Thoracic aorta (tissue), 2 donors: Measurements from ENCODE around the gene RP9. TPM values are rescaled to one million over a fixed set of nuclear protein-coding genes. Genes with fewer than 3 reads are reported as not detected.

Source experiments
- ATAC-seq: fragments of 150-250 bp; one replicate; pipeline ENCODE4 v1.8.0; 2017; ENCODE audit warnings: low read depth; ENCODE audit not compliant: insufficient number of reproducible peaks, low FRiP score
- DNase-seq: peaks from one replicate; pipeline ENCODE4 v3.0.0-alpha.2; 2020; ENCODE audit warnings: low spot score
- H3K27ac ChIP-seq, 2 donors: fragments of 200-600 bp; sonication (generic); 1 replicate in 1 of 2; 2 replicates in 1 of 2; pipeline ENCODE4 v1.5.1; 2016; ENCODE audit warnings: mild to moderate bottlenecking in 2 of 2, moderate library complexity in 2 of 2
- H3K27me3 ChIP-seq: fragments of 200-600 bp; sonication (generic); replicated peaks from 2 replicates; pipeline ENCODE4 v1.6.0; 2016; ENCODE audit warnings: mild to moderate bottlenecking; ENCODE audit not compliant: insufficient read depth
- H3K36me3 ChIP-seq: fragments of 200-600 bp; sonication (generic); one replicate; pipeline ENCODE4 v1.5.1; 2016
- H3K4me1 ChIP-seq, 2 donors: fragments of 200-600 bp; sonication (generic); 1 replicate in 1 of 2; 2 replicates in 1 of 2; pipeline versions ENCODE4 v1.5.1 to v1.6.0; 2016; ENCODE audit warnings: low read depth in 2 of 2, mild to moderate bottlenecking in 1 of 2; ENCODE audit not compliant: control insufficient read depth in 1 of 2
- H3K4me3 ChIP-seq: fragments of 200-600 bp; sonication (generic); 2 replicates; pipeline ENCODE4 v1.5.1; 2016; ENCODE audit warnings: mild to moderate bottlenecking
- H3K9me3 ChIP-seq: fragments of 200-600 bp; sonication (generic); 2 replicates; pipeline ENCODE4 v1.5.1; 2016
- total RNA-seq, 2 donors: library from RNA; depleted of rRNA; stranded (reverse); fragments of >200 nt; gene quantifications; one replicate each; pipeline versions ENCODE4 v1.1.0 to v1.2.3, GENCODE V29; 2016
- TF ChIP-seq, protein P1 (sequence below): fragments of 200-600 bp; sonication (generic); IDR thresholded peaks from one replicate; pipeline ENCODE4 v1.5.1; 2019; ENCODE audit warnings: antibody characterized with exemption

Gene RP9
- total RNA-seq, 2 donors from 2014 or later, result 7.6 to 17.0 TPM

DNA sequence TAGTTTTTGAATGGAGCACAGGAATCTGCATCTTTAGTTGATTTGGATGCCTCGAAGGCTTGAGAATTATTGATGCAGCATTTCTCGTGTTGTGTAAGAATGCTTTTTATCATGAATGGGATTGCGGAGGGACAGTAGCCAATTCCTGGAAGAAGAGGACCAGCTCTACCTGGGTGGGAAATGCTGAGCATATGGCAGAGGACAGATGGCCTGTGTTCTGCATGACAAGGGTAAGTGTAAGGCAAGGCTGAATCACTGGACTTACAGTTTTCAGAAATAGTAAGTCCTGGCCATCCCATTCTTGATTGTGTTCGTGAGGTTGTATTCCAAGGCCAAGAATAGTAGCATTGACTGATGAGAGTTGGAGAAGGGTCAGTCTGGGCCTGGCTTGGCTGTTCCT is 15.9 kb downstream of the RP9 start:
- Histone ChIP-seq H3K27me3 (no peaks in the 10 kb centered on the region), H3K27ac (no peak overlapping the region), H3K4me3 (no peak overlapping the region), H3K4me1 (no peaks in the 10 kb centered on the region), H3K36me3 (peaks cover 29% of the 10 kb centered on the region), H3K9me3 (no peaks in the 10 kb centered on the region)
- ATAC-seq, result no peak
- DNase-seq, result no peak
- TF ChIP-seq, protein P1, sequence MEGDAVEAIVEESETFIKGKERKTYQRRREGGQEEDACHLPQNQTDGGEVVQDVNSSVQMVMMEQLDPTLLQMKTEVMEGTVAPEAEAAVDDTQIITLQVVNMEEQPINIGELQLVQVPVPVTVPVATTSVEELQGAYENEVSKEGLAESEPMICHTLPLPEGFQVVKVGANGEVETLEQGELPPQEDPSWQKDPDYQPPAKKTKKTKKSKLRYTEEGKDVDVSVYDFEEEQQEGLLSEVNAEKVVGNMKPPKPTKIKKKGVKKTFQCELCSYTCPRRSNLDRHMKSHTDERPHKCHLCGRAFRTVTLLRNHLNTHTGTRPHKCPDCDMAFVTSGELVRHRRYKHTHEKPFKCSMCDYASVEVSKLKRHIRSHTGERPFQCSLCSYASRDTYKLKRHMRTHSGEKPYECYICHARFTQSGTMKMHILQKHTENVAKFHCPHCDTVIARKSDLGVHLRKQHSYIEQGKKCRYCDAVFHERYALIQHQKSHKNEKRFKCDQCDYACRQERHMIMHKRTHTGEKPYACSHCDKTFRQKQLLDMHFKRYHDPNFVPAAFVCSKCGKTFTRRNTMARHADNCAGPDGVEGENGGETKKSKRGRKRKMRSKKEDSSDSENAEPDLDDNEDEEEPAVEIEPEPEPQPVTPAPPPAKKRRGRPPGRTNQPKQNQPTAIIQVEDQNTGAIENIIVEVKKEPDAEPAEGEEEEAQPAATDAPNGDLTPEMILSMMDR, result no peak

DNA sequence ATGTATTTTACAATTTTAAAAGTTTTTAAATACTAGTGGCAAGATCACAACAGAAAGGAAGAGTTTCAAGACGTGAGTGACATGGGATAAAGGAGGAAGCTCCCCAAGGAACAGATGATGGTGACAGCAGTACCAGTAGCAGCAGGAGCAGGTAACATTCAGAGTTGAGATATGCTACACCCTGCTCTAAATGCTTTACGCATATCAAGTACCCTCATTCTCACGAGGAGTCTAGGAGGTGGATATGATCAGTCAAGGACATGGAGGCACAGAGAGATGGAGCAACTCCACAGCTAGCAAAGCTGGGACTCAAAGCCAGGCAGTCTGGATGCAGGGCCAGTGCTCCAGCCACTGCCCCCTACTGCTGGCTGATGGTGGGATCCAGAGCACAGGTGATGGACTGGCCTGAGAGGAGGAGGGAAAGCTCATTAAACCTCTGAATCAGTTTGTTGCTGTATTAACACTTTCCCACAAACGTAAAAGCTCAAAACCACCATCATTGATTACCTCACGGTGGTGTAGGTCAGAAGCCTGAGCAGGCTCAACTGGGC is 17.5 kb downstream of the RP9 start:
- Histone ChIP-seq H3K9me3 (no peaks in the 10 kb centered on the region), H3K4me3 (no peak overlapping the region), H3K27me3 (no peaks in the 10 kb centered on the region), H3K36me3 (peaks cover 15% of the 10 kb centered on the region), H3K4me1 (no peaks in the 10 kb centered on the region), H3K27ac (no peak overlapping the region)
- DNase-seq (no peak), ATAC-seq (no peak)
- TF ChIP-seq, protein P1, result no peak

DNA sequence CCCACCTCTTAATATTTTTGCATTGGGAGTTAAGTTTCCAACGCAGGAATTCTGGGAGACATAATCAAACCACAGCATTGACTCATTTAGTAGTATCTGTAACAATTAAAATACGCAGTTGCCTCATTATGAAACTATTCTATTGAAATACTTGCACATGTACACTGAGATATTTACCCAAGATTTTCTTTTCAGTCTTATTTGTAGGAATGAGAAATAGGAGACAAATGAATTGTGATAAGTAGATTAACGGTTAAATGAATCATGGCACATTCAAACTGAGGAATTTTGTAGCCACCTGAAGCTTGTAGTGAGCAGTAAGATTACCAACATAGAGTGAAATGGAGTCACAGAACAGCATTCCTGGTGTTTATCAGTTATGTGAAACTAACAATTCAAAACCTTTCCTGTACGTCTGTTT is 18.1 kb downstream of the RP9 start:
- no peak for ATAC-seq
- H3K9me3 ChIP-seq, result no peaks in the 10 kb centered on the region
- H3K4me3 ChIP-seq, result no peak overlapping the region
- no peak overlapping the region for H3K27ac ChIP-seq
- no peaks in the 10 kb centered on the region for H3K4me1 ChIP-seq
- peaks cover 9% of the 10 kb centered on the region for H3K36me3 ChIP-seq
- DNase-seq, result no peak
- no peaks in the 10 kb centered on the region for H3K27me3 ChIP-seq
- TF ChIP-seq, protein P1, result no peak

DNA sequence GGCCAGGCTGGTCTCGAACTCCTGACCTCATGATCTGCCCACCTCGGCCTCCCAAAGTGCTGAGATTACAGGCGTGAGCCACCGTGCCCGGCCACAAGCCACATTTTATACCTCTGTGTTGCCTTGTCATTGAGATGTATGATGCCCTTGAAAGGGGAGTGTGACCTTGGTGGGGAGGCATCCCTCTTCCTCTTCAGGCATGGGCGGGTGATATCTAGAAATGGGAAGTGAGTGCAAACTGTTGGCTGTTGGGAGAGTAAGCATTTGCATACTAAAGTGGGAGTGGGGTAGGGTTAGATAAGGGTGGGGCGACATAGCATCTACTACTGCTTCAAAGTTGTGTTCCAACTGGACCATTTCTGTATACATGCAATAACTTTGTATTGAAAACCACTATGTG is 20.1 kb downstream of the RP9 start:
- TF ChIP-seq, protein P1, result no peak
- no peaks in the 10 kb centered on the region for H3K36me3 ChIP-seq
- H3K27ac ChIP-seq, result no peak overlapping the region

DNA sequence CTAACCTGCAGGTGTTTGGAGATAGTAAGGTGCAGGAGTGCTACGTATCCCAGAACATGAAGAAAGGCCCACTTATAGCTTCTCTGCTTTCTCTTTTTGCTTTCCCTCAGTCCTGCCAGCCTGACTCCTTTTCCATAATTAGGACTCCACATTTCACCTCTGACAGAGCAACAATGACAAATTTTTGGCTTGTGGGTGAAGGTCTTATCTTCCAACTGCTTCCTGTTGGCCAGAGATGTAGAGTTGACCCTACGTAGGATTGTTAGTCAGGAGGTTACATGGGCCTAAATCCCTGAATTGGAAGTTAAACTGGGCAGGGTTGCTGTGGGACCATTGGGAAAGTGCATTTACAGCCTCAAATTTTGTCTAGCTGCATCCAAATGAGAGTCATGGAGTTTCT is 21.3 kb downstream of the RP9 start:
- Histone ChIP-seq H3K9me3 (no peaks in the 10 kb centered on the region), H3K27ac (no peak overlapping the region), H3K4me1 (no peaks in the 10 kb centered on the region), H3K36me3 (no peaks in the 10 kb centered on the region), H3K4me3 (no peak overlapping the region), H3K27me3 (no peaks in the 10 kb centered on the region)
- TF ChIP-seq, protein P1, result no peak
- no peak for DNase-seq
- no peak for ATAC-seq

More for the DNA sequence above, 20.1 kb downstream of the RP9 start:
- Histone ChIP-seq H3K4me1 (no peaks in the 10 kb centered on the region), H3K4me3 (no peak overlapping the region), H3K9me3 (no peaks in the 10 kb centered on the region), H3K27me3 (no peaks in the 10 kb centered on the region)
- ATAC-seq, result no peak
- no peak for DNase-seq
